BLaER1 (cell line): ENCODE results near the gene PARD3.

ENCODE experiments used
- H3K27ac ChIP-seq: shearing (Covaris generic); formaldehyde crosslinking; 2 replicates; pipeline ENCODE4 v1.8.1; 2022
- H3K27me3 ChIP-seq: shearing (Covaris generic); formaldehyde crosslinking; 2 replicates; pipeline ENCODE4 v1.8.1; 2022
- H3K36me3 ChIP-seq: shearing (Covaris generic); formaldehyde crosslinking; 2 replicates; pipeline ENCODE4 v1.8.1; 2022
- H3K4me1 ChIP-seq: shearing (Covaris generic); formaldehyde crosslinking; 2 replicates; pipeline ENCODE4 v1.8.1; 2022
- H3K4me2 ChIP-seq: shearing (Covaris generic); formaldehyde crosslinking; 2 replicates; pipeline ENCODE4 v1.8.1; 2022
- H3K4me3 ChIP-seq: shearing (Covaris generic); formaldehyde crosslinking; 2 replicates; pipeline ENCODE4 v1.8.1; 2022
- H3K9ac ChIP-seq: shearing (Covaris generic); formaldehyde crosslinking; 2 replicates; pipeline ENCODE4 v1.8.1; 2022
- H3K9me3 ChIP-seq: shearing (Covaris generic); formaldehyde crosslinking; 2 replicates; pipeline ENCODE4 v1.8.1; 2022
- H4K20me1 ChIP-seq: shearing (Covaris generic); formaldehyde crosslinking; 2 replicates; pipeline ENCODE4 v1.8.1; 2022
- Cebpa-rat ChIP-seq: shearing (Covaris generic); IDR thresholded peaks from 2 replicates; pipeline ENCODE4 v1.8.1; 2022

The PARD3 gene

GRCh38 chr10:34126371-34127151 is 688.5 kb downstream of the PARD3 start:
- Histone ChIP-seq H3K27me3 (no peaks in the 10 kb centered on the region), H3K9me3 (no peaks in the 10 kb centered on the region), H3K27ac (no peak overlapping the region), H3K36me3 (peaks cover 29% of the 10 kb centered on the region), H4K20me1 (no peaks in the 10 kb centered on the region), H3K9ac (no peak overlapping the region), H3K4me2 (no peak overlapping the region), H3K4me1 (peaks cover 12% of the 10 kb centered on the region), H3K4me3 (no peak overlapping the region)
- TF ChIP-seq Cebpa-rat = no peak

DNA sequence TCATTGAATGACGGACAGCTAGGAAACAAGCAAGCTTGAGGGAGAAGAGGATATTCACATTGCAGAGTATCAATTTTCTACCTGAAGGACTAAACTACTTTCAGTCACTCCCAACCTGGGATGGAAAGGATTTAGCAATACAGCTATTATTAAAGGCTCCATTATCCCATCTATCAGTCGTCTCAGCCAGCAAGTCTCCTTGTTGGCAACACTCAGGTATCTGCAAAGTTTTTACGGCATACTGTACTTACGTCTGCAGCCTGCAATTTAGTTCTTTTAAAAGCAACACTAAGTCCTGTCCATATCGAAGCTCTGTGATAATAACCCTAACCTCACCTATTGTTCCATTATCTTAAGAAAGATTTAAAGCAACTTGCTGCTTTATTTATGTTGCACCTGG is 689.4 kb downstream of the PARD3 start:
- no peak overlapping the region for H3K4me2 ChIP-seq
- peaks cover 17% of the 10 kb centered on the region for H3K4me1 ChIP-seq
- H4K20me1 ChIP-seq = no peaks in the 10 kb centered on the region
- no peak overlapping the region for H3K27ac ChIP-seq
- TF ChIP-seq Cebpa-rat = no peak
- H3K9ac ChIP-seq = no peak overlapping the region
- no peaks in the 10 kb centered on the region for H3K9me3 ChIP-seq
- H3K36me3 ChIP-seq = peaks cover 24% of the 10 kb centered on the region
- H3K27me3 ChIP-seq = no peaks in the 10 kb centered on the region
- H3K4me3 ChIP-seq = no peak overlapping the region

GRCh38 chr10:34124522-34125035 is 690.5 kb downstream of the PARD3 start:
- no peak for TF ChIP-seq Cebpa-rat
- H3K36me3 ChIP-seq = peaks cover 13% of the 10 kb centered on the region; the same call in 1 of the 2 replicates
- H4K20me1 ChIP-seq = no peaks in the 10 kb centered on the region
- H3K27ac ChIP-seq = no peak overlapping the region
- peaks cover under 1% of the 10 kb centered on the region; the same call in 1 of the 2 replicates for H3K9me3 ChIP-seq
- H3K4me1 ChIP-seq = peaks cover 17% of the 10 kb centered on the region
- H3K4me2 ChIP-seq = no peak overlapping the region
- H3K27me3 ChIP-seq = no peaks in the 10 kb centered on the region
- H3K9ac ChIP-seq = no peak overlapping the region
- no peak overlapping the region for H3K4me3 ChIP-seq

- no peak for TF ChIP-seq Cebpa-rat
- H3K9me3 ChIP-seq = peaks cover 6% of the 10 kb centered on the region; the same call in 1 of the 2 replicates
- H3K27me3 ChIP-seq = no peaks in the 10 kb centered on the region
- no peak overlapping the region for H3K9ac ChIP-seq
- peak overlapping the region; percentile 42 for H3K4me2 ChIP-seq
- H3K4me1 ChIP-seq = peaks cover 17% of the 10 kb centered on the region
- peaks cover 19% of the 10 kb centered on the region for H3K36me3 ChIP-seq
- no peak overlapping the region for H3K4me3 ChIP-seq
- no peak overlapping the region for H3K27ac ChIP-seq
- no peaks in the 10 kb centered on the region for H4K20me1 ChIP-seq
Measured at GRCh38 chr10:34121781-34122622, 693.1 kb downstream of the PARD3 start.

DNA sequence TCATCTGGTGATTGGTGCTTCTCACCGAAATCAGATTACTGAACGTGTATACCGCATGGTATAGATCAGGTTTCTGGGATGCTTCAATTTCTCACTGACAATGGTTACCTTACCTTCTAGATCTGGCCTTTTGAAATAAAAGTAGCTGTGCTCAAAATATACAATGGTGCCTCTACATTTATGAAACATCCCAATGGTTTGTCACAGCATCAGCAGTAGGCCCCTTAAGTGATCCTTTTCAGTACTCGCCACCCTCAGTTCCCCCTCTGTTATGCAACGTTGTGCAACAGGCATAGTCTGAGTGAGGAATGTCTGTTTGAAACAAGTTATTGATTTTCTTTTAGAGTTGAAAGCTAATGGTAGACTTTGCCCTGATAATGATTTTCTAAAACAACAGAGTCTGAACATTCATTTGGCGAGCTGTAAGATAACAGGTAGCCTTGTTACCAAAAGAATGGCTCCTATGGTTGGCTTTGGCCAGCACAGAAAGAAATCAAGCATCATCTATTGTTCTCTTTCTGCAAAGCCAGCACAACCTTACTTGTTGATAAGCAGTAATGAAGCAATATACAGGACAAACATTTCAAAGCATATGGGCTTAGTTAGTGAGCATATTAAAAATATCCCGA is 693.9 kb downstream of the PARD3 start:
- TF ChIP-seq Cebpa-rat = no peak
- no peaks in the 10 kb centered on the region for H4K20me1 ChIP-seq

GRCh38 chr10:34119456-34119855 is 695.6 kb downstream of the PARD3 start:
- peaks cover 6% of the 10 kb centered on the region; the same call in 1 of the 2 replicates for H3K9me3 ChIP-seq
- H3K4me2 ChIP-seq = no peak overlapping the region
- peaks cover 17% of the 10 kb centered on the region for H3K4me1 ChIP-seq
- no peaks in the 10 kb centered on the region for H3K27me3 ChIP-seq
- H3K9ac ChIP-seq = no peak overlapping the region
- H3K36me3 ChIP-seq = peaks cover 23% of the 10 kb centered on the region
- no peak overlapping the region for H3K4me3 ChIP-seq
- TF ChIP-seq Cebpa-rat = no peak
- no peaks in the 10 kb centered on the region for H4K20me1 ChIP-seq
- H3K27ac ChIP-seq = no peak overlapping the region

More for the DNA sequence above, 693.9 kb downstream of the PARD3 start:
- no peaks in the 10 kb centered on the region for H3K27me3 ChIP-seq
- no peak overlapping the region for H3K4me3 ChIP-seq
- peaks cover 17% of the 10 kb centered on the region for H3K4me1 ChIP-seq
- H3K4me2 ChIP-seq = peak overlapping the region; percentile 42
- H3K36me3 ChIP-seq = peaks cover 23% of the 10 kb centered on the region
- no peak overlapping the region for H3K27ac ChIP-seq
- no peak overlapping the region for H3K9ac ChIP-seq
- peaks cover 6% of the 10 kb centered on the region; the same call in 1 of the 2 replicates for H3K9me3 ChIP-seq

DNA sequence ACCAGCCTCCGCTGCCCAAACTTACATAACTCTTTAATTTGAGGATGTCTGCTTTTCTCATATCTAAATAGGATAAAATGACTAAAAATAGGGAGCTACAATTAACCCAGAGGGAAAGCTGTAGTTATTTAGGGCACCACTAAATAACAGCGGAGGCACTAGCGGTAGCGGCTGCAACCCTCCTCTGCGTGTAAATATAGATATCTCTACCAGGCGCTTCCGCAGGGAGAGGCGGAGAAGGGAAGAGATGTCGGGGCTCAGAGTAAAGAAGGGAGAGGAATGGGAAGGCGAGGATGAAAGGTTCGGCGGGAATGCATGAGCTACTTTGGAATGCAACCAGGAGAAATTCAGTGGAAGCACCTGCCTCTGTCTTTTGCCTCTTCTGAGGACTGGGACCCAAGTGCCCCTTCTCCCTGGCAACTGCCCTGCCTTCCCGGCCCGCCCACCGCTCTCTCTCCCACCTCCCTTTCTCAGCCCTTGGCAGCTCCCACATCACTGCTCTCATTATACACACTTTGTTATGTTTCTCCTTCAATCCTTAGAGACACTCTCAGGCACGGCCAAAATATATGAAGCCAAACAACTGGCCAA is 698.3 kb downstream of the PARD3 start:
- Histone ChIP-seq H3K4me3 (no peak overlapping the region), H3K4me1 (peaks cover 7% of the 10 kb centered on the region), H3K9me3 (peaks cover 6% of the 10 kb centered on the region; the same call in 1 of the 2 replicates), H3K4me2 (no peak overlapping the region), H3K27ac (no peak overlapping the region), H3K36me3 (peaks cover 23% of the 10 kb centered on the region), H3K9ac (no peak overlapping the region), H4K20me1 (no peaks in the 10 kb centered on the region), H3K27me3 (no peaks in the 10 kb centered on the region)
- TF ChIP-seq Cebpa-rat = no peak

- no peak overlapping the region for H3K4me3 ChIP-seq
- H4K20me1 ChIP-seq = no peaks in the 10 kb centered on the region
- TF ChIP-seq Cebpa-rat = no peak
- H3K27ac ChIP-seq = no peak overlapping the region
- H3K9me3 ChIP-seq = peaks cover 6% of the 10 kb centered on the region; the same call in 1 of the 2 replicates
- no peak overlapping the region for H3K9ac ChIP-seq
- H3K36me3 ChIP-seq = peaks cover 25% of the 10 kb centered on the region
- H3K4me1 ChIP-seq = peaks cover 2% of the 10 kb centered on the region
- no peaks in the 10 kb centered on the region for H3K27me3 ChIP-seq
- H3K4me2 ChIP-seq = no peak overlapping the region
Measured at GRCh38 chr10:34116220-34116641, 698.9 kb downstream of the PARD3 start.

- TF ChIP-seq Cebpa-rat = no peak
- H3K4me2 ChIP-seq = no peak overlapping the region
- no peaks in the 10 kb centered on the region for H3K27me3 ChIP-seq
- H3K4me1 ChIP-seq = no peaks in the 10 kb centered on the region
- no peak overlapping the region for H3K4me3 ChIP-seq
- H3K9ac ChIP-seq = no peak overlapping the region
- peaks cover 36% of the 10 kb centered on the region for H3K36me3 ChIP-seq
- no peaks in the 10 kb centered on the region for H4K20me1 ChIP-seq
- peaks cover 6% of the 10 kb centered on the region; the same call in 1 of the 2 replicates for H3K9me3 ChIP-seq
- no peak overlapping the region for H3K27ac ChIP-seq
Measured at GRCh38 chr10:34114914-34115313, 700.2 kb downstream of the PARD3 start.
